ENCODE data around the gene ADGRL3.
"Not testable (repeated sequence)": the region's sequence is repeated elsewhere in the genome, so short reads cannot be mapped to it uniquely, and the experiment has no call there.

Gene ADGRL3

GRCh38 chr4:61638591-61638990 lies 438.5 kb downstream of the ADGRL3 start:
- no peak for DNase-seq (ENCODE audit: low read depth)

DNA sequence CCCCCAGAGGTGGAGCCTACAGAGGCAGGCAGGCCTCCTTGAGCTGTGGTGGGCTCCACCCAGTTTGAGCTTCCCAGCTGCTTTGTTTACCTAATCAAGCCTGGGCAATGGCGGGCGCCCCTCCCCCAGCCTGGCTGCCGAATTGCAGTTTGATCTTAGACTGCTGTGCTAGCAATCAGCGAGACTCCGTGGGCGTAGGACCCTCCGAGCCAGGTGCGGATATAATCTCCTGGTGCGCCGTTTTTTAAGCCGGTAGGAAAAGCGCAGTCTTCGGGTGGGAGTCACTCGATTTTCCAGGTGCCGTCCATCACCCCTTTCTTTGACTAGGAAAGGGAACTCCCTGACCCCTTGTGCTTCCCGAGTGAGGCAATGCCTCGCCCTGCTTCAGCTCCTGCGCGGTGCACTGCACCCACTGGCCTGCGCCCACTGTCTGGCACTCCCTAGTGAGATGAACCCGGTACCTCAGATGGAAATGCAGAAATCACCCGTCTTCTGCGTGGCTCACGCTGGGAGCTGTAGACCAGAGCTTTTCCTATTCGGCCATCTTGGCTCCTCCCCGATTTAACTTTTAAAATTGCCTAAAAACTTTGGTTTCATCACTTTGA lies 446.7 kb downstream of the ADGRL3 start:
- not testable (repeated sequence) for H3K4me3 ChIP-seq (ENCODE audit: control insufficient read depth, low read depth, low read length)

More at GRCh38 chr4:61638591-61638990, 438.5 kb downstream of the ADGRL3 start:
- TF ChIP-seq, protein P1, sequence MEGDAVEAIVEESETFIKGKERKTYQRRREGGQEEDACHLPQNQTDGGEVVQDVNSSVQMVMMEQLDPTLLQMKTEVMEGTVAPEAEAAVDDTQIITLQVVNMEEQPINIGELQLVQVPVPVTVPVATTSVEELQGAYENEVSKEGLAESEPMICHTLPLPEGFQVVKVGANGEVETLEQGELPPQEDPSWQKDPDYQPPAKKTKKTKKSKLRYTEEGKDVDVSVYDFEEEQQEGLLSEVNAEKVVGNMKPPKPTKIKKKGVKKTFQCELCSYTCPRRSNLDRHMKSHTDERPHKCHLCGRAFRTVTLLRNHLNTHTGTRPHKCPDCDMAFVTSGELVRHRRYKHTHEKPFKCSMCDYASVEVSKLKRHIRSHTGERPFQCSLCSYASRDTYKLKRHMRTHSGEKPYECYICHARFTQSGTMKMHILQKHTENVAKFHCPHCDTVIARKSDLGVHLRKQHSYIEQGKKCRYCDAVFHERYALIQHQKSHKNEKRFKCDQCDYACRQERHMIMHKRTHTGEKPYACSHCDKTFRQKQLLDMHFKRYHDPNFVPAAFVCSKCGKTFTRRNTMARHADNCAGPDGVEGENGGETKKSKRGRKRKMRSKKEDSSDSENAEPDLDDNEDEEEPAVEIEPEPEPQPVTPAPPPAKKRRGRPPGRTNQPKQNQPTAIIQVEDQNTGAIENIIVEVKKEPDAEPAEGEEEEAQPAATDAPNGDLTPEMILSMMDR (conservative IDR thresholded peaks at IDR 0.05; ENCODE audit: control insufficient read depth, insufficient read depth, low read depth, low read length), result no peak
- no peak overlapping the region for H3K4me3 ChIP-seq (ENCODE audit: control insufficient read depth, low read depth, low read length)

DNA sequence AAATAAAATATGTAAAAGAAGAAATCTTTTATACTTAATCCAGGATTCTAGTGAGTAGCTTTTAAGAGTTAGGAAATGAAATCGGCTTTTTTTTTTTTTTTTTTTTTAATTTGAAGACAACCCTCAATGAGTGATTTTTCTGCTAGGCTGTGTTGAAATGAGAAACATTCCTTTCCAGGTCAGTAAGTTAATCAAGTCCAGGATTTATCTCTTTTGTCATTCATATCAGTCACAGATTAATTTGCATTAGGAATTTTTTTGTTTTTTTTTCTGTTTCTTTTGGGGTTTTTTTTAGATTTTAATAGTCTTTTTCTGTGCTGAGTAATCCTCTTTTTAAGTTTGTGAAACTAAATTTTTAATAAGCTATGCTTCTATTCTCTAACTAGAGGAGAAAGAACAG lies 448.1 kb downstream of the ADGRL3 start:
- TF ChIP-seq, protein P1 (conservative IDR thresholded peaks at IDR 0.05; ENCODE audit: control insufficient read depth, insufficient read depth, low read depth, low read length), result no peak
- H3K4me3 ChIP-seq (ENCODE audit: control insufficient read depth, low read depth, low read length), result no peak overlapping the region
- DNase-seq (ENCODE audit: low read depth), result no peak

More for the DNA sequence above, 446.7 kb downstream of the ADGRL3 start:
- not testable (repeated sequence) for DNase-seq (ENCODE audit: low read depth)

DNA sequence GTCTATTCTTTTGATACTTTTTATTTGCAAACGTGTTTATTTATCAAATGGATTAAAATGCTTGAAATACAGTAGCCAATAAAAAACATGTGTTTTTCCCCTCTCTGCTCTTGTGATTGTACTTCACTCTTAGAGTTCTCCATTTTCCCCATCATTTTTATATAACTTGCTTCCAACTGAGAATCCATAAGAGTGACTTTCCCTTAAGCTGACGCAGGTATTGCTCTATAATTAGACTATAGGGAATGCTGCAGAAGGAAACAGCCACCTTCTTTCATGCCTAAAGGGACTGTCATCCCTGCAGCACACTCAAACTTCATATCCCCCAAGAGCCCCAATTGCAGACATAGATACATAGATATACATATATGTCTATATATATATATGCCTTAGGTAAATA lies 456.9 kb downstream of the ADGRL3 start:
- TF ChIP-seq, protein P1 (conservative IDR thresholded peaks at IDR 0.05; ENCODE audit: control insufficient read depth, insufficient read depth, low read depth, low read length), result no peak
- DNase-seq (ENCODE audit: low read depth), result no peak
- H3K4me3 ChIP-seq (ENCODE audit: control insufficient read depth, low read depth, low read length), result no peak overlapping the region

GRCh38 chr4:61661960-61662359 lies 461.8 kb downstream of the ADGRL3 start:
- TF ChIP-seq, protein P1 (conservative IDR thresholded peaks at IDR 0.05; ENCODE audit: control insufficient read depth, insufficient read depth, low read depth, low read length), result no peak
- no peak for DNase-seq (ENCODE audit: low read depth)
- H3K4me3 ChIP-seq (ENCODE audit: control insufficient read depth, low read depth, low read length), result no peak overlapping the region

GRCh38 chr4:61662362-61662761 lies 462.2 kb downstream of the ADGRL3 start:
- no peak for DNase-seq (ENCODE audit: low read depth)
- TF ChIP-seq, protein P1 (conservative IDR thresholded peaks at IDR 0.05; ENCODE audit: control insufficient read depth, insufficient read depth, low read depth, low read length), result no peak
- no peak overlapping the region for H3K4me3 ChIP-seq (ENCODE audit: control insufficient read depth, low read depth, low read length)

DNA sequence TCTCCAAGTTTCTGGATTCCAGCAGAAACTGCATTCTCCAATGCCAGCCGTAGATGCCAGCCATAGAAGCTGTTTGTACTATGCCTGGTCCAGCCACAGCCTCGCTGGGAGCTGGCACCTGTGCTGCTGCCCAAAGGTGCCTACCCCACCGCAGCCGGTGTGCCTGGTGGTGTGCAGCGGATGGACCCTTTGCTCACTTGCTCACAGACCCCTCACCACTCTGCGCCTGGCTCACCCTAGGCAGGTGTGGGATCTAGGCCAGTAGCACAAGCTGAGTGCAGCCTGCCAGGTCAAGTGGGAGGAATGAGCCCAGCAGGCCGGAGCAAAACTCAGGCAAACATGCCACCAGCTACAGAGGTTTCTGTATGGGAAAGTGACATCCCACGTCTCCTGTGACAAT lies 463.2 kb downstream of the ADGRL3 start:
- DNase-seq (ENCODE audit: low read depth), result no peak
- H3K4me3 ChIP-seq (ENCODE audit: control insufficient read depth, low read depth, low read length), result no peak overlapping the region
- TF ChIP-seq, protein P1 (conservative IDR thresholded peaks at IDR 0.05; ENCODE audit: control insufficient read depth, insufficient read depth, low read depth, low read length), result no peak
